Measurements from ENCODE around the gene ABCC6.
A peak's percentile ranks its signal among the peaks of the same experiment; 100 is the strongest.
"Not testable (repeated sequence)": the region's sequence is repeated elsewhere in the genome, so short reads cannot be mapped to it uniquely, and the experiment has no call there.

ABCC6 gene

GRCh38 chr16:16237738-16238137 is 14.4 kb upstream of the ABCC6 start:
- in situ Hi-C loops (cut with HindIII; ENCODE audit: low pct_unique_long_range_greater_than_20kb, low sequenced_read_pairs); DNase-seq (ENCODE audit: low read depth in 1 of 2, low spot score in 1 of 2): not testable (repeated sequence)

- DNase-seq (ENCODE audit: low read depth in 1 of 2, low spot score in 1 of 2); in situ Hi-C loops (cut with HindIII; ENCODE audit: low pct_unique_long_range_greater_than_20kb, low sequenced_read_pairs): not testable (repeated sequence)
Observed at GRCh38 chr16:16237071-16237470, 13.8 kb upstream of the ABCC6 start.

GRCh38 chr16:16232692-16233061 is 9.4 kb upstream of the ABCC6 start:
- DNase-seq (ENCODE audit: low read depth in 1 of 2, low spot score in 1 of 2); in situ Hi-C loops (cut with HindIII; ENCODE audit: low pct_unique_long_range_greater_than_20kb, low sequenced_read_pairs): not testable (repeated sequence)

GRCh38 chr16:16223662-16224241 is 458 bp upstream of the ABCC6 start:
- in situ Hi-C loops (cut with HindIII; ENCODE audit: low pct_unique_long_range_greater_than_20kb, low sequenced_read_pairs); DNase-seq (ENCODE audit: low read depth in 1 of 2, low spot score in 1 of 2): not testable (repeated sequence)

DNA sequence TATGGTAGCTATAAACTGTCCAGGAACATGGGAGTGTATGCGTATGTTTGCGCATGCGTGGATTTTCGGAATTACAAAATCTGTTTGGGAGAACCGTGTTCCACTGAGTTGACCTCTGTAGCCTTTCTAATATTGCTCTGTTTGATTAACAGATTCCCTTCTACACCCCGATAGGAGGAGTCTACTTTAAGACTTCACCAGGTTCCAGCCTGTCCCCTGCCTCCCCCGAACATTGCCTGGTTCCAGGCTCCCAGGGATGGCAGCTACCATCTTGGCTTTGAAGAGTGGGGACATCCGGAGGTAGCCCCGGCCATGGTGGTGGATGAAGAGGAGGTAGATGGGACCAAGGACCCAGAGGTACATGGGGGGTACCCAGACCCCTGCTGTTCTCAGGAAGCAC is 1.9 kb downstream of the ABCC6 start:
- in situ Hi-C loops (cut with HindIII; ENCODE audit: low pct_unique_long_range_greater_than_20kb, low sequenced_read_pairs); DNase-seq (ENCODE audit: low read depth in 1 of 2, low spot score in 1 of 2): not testable (repeated sequence)

- in situ Hi-C loops (cut with HindIII; ENCODE audit: low pct_unique_long_range_greater_than_20kb, low sequenced_read_pairs), result not testable (repeated sequence)
Observed at GRCh38 chr16:16220449-16220848, 2.8 kb downstream of the ABCC6 start.

DNA sequence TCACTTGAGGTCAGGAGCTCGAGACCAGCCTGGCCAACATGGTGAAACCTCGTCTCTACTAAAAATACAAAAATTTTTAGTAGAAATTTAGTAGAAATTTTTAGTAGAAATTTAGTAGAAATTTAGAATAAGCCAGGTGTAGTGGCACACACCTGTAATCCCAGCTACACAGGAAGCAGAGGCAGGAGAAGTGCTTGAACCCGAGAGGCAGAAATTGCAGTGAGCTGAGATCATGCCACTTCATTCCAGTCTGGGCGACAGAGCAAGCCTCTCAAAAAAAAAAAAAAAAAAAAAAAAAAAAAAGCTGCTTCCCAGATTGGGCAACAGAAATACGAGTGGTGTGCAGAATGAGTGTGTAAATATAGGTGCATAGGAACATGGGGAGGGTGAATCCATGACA is 4.5 kb downstream of the ABCC6 start:
- DNase-seq (ENCODE audit: low read depth in 1 of 2, low spot score in 1 of 2); in situ Hi-C loops (cut with HindIII; ENCODE audit: low pct_unique_long_range_greater_than_20kb, low sequenced_read_pairs): not testable (repeated sequence)

More at GRCh38 chr16:16220449-16220848, 2.8 kb downstream of the ABCC6 start:
- not testable (repeated sequence) for DNase-seq (ENCODE audit: low read depth in 1 of 2, low spot score in 1 of 2)

DNA sequence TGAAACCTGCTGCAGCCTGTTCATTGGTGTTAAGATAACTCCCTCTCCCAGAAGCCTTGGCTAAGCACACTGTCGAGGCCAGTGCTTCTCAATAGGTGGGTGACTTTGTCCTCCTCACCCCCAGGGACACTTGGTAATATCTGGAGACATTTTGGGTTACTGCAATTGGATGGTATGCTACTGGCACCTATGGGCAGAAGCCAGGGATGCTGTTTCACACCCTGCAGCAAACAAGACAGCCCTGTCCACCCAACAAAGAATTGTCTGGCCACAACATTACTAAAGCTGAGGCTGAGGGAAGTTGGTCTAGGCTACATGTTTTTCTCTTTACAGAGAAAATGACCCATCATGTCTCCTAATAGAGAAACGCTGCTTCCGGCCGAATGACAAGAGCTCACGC is 4.9 kb downstream of the ABCC6 start:
- in situ Hi-C loops (cut with HindIII; ENCODE audit: low pct_unique_long_range_greater_than_20kb, low sequenced_read_pairs); DNase-seq (ENCODE audit: low read depth in 1 of 2, low spot score in 1 of 2): not testable (repeated sequence)

DNA sequence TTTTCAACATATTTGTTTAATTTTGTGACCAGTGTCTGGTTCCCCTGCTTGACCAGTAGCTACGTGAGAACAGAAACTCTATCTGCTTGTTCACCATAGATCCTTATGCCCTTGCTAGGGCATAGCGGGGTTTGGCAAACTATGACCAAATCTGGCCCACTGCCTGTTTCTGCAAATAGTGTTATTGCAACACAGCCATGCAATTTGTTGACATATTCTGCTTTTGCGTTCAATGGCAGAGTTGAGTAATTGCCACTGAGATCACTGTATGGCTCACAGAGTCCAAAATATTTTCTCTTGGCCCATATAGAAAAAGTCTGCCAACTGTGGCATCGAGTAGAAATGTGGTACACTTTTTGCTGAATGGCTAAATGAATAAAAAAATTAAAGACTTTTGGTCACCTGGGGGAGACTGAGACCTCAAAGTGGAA is 9.4 kb downstream of the ABCC6 start:
- DNase-seq (ENCODE audit: low read depth in 1 of 2, low spot score in 1 of 2), result peak in 1 of 2 experiments; percentile 28
- in situ Hi-C loops (cut with HindIII; ENCODE audit: low pct_unique_long_range_greater_than_20kb, low sequenced_read_pairs), result not testable (repeated sequence)

DNA sequence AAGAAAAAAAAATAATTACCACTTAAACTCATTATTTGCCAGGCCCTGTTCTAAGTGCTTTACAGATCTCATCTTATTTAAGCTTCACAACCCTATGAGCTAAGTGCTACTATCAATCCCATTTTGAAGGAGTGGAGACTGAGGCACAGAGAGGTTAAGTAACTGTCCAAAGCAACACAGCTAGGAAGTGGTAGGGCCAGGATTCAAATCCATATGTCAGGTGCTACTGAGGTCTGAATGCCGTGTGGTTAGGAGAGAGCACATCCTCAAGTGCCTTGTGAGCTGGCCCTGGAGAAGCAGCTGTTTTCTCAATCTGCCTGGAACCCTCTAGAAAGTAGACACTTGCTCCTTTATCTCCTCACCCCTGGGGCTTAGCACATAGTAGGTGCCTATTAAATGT is 11.9 kb downstream of the ABCC6 start:
- DNase-seq (ENCODE audit: low read depth in 1 of 2, low spot score in 1 of 2); in situ Hi-C loops (cut with HindIII; ENCODE audit: low pct_unique_long_range_greater_than_20kb, low sequenced_read_pairs): not testable (repeated sequence)

GRCh38 chr16:16208461-16208860 is 14.8 kb downstream of the ABCC6 start:
- DNase-seq (ENCODE audit: low read depth in 1 of 2, low spot score in 1 of 2); in situ Hi-C loops (cut with HindIII; ENCODE audit: low pct_unique_long_range_greater_than_20kb, low sequenced_read_pairs): not testable (repeated sequence)

DNA sequence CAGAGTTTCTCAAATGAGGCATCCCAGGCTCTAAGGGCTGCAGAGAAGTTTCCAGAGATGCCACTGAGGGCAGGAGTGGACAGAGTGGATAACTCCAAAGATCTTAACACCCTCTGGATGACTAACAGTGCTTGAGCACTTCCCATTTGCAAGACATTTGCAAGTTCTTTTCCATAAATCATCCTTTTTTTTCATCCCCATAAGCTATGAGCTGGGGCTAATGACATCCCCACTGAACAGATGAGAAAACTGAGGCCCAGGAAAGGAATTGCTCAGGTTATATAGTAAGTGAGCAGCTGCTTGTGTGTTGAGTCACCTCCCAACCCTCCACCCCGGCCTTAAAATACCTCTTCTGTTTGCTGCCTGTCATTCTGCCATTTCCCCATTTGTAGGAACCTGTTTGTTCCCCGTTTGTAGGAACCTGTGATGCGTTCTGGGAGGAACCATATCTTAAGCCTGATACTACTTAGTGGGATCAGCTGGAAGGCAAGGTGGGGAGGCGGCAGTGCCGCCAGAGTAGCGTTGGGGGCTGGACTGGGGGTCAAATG is 15.4 kb downstream of the ABCC6 start:
- DNase-seq (ENCODE audit: low read depth in 1 of 2, low spot score in 1 of 2); in situ Hi-C loops (cut with HindIII; ENCODE audit: low pct_unique_long_range_greater_than_20kb, low sequenced_read_pairs): not testable (repeated sequence)

DNA sequence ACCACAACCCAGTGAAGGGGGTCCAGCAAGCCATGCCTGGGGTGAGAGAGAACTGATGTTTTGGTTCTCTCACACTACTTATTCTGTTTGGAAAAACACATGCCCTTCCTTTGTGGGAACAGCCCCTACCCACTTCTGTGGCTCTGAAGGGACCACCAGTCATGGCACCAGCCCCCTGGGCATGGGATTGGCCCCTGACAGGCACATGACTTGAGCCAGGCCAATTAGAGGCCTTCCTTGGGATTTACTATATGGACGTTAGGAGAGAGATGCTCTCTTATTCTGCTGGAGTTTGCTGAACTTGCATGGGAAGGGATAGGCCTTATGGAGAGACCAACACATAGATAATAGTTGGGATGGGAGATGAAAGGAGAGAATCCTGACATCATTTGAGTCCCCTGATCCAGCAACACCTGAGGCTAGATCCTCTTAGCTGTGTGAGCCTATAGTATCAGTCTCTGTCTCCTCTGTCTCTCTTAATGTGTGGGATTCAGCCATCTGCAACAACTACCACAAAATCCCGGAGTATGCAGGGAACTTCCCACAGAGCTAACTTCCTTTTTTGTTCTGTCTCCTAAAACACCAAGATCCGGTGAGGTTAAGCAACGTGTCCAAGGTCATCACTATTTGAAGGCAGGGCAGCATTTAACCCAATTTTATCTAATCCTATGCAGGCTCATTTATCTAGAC is 16.1 kb downstream of the ABCC6 start:
- in situ Hi-C loops (cut with HindIII; ENCODE audit: low pct_unique_long_range_greater_than_20kb, low sequenced_read_pairs); DNase-seq (ENCODE audit: low read depth in 1 of 2, low spot score in 1 of 2): not testable (repeated sequence)

GRCh38 chr16:16205864-16206263 is 17.4 kb downstream of the ABCC6 start:
- DNase-seq (ENCODE audit: low read depth in 1 of 2, low spot score in 1 of 2); in situ Hi-C loops (cut with HindIII; ENCODE audit: low pct_unique_long_range_greater_than_20kb, low sequenced_read_pairs): not testable (repeated sequence)

- DNase-seq (ENCODE audit: low read depth in 1 of 2, low spot score in 1 of 2); in situ Hi-C loops (cut with HindIII; ENCODE audit: low pct_unique_long_range_greater_than_20kb, low sequenced_read_pairs): not testable (repeated sequence)
Observed at GRCh38 chr16:16204552-16204951, 18.7 kb downstream of the ABCC6 start.

- DNase-seq (ENCODE audit: low read depth in 1 of 2, low spot score in 1 of 2); in situ Hi-C loops (cut with HindIII; ENCODE audit: low pct_unique_long_range_greater_than_20kb, low sequenced_read_pairs): not testable (repeated sequence)
Observed at GRCh38 chr16:16203494-16203893, 19.8 kb downstream of the ABCC6 start.

DNA sequence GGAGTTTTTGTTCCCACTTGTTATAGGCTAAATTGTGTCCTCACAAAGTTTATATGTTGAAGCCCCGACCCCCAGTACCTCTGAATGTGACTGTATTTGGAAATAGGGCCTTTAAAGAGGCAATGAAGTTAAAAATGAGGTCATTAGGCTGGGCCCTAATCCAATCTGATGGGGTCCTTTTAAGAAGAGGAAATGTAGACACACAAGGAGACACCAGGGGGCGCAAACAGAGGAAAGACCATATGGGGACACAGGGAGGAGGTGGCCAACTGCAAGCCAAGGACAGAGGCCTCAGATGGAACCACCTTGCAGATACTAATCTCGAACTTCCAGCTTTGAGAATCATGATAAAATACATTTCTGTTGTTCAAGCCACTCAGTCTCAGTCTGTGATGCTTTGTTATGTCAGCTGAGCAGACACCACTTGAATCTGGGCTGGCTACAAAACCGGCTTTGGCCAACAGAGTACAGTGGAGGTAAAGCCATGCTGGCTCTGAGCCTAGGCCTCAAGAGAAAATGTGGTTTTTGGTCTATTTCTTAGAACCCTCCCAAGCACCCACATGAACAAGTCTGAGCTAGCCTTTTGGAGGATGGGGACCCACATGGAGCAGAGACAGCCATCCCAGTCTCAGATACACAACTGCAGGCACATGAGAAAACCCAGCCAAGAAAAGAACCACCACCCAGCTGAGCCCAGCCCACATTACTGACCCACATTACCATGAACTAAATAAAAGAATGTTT is 20.7 kb downstream of the ABCC6 start:
- peak in 1 of 2 experiments; percentile 75 for DNase-seq (ENCODE audit: low read depth in 1 of 2, low spot score in 1 of 2)

GRCh38 chr16:16201880-16202279 is 21.4 kb downstream of the ABCC6 start:
- in situ Hi-C loops (cut with HindIII; ENCODE audit: low pct_unique_long_range_greater_than_20kb, low sequenced_read_pairs), result not testable (repeated sequence)

More for the DNA sequence above, 20.7 kb downstream of the ABCC6 start:
- in situ Hi-C loops (cut with HindIII; ENCODE audit: low pct_unique_long_range_greater_than_20kb, low sequenced_read_pairs), result not testable (repeated sequence)

More at GRCh38 chr16:16201880-16202279, 21.4 kb downstream of the ABCC6 start:
- not testable (repeated sequence) for DNase-seq (ENCODE audit: low read depth in 1 of 2, low spot score in 1 of 2)

Data from T47D (cell line).